NCI-H1930 (cell line): ENCODE results near the gene C8G.

Experiments used
- DNase-seq, 2 experiments: peaks; one replicate each; lab custom pipeline; 2025; lab: John Stamatoyannopoulos, UW

The C8G gene

GRCh38 chr9:136968333-136969127 lies 23.5 kb downstream of the C8G start:
- no peak for DNase-seq

DNA sequence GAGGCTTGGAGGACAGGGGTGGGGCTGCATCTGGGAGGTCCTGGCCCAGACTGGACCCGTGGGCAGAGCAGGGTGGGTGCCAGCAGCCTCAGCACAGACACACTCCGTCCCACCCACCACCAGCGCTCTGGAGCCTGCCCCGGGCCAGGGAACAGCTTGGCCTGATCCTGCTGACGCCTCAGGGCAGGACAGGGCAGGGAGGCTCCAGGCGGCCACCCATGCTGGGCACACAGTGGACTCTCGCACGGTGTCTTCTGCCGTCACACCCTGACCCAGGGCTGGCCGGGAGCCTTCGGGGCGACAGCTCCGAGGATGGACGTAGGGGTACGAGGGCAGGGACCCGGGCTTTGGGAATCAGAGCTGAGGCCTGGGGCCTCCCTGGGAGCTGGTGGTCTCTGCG lies 24.1 kb downstream of the C8G start:
- no peak for DNase-seq

DNA sequence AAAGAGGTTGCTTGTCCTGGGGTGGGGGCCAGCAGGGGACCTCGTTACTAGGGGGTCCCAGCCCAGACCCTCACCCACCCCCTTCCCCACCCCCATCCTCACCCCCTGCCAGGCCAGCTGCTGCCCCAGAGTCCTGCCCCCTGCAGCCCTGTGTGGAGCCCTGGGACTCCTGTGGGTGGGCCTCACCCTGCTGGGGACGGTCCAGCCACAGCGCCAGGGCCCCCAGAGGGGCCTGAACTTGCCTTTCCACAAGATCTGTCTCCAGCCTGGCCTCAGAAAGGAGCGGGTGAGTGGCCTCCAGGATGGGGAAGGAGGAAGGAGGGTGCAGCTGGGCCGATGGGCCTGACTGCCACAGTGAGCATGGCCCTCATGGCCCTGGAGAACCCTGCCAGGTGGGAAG lies 24.7 kb downstream of the C8G start:
- no peak for DNase-seq

GRCh38 chr9:136970361-136970760 lies 25.3 kb downstream of the C8G start:
- no peak for DNase-seq

- no peak for DNase-seq
Observed at GRCh38 chr9:136971746-136972145, 26.7 kb downstream of the C8G start.

GRCh38 chr9:136972335-136972734 lies 27.3 kb downstream of the C8G start:
- no peak for DNase-seq

DNA sequence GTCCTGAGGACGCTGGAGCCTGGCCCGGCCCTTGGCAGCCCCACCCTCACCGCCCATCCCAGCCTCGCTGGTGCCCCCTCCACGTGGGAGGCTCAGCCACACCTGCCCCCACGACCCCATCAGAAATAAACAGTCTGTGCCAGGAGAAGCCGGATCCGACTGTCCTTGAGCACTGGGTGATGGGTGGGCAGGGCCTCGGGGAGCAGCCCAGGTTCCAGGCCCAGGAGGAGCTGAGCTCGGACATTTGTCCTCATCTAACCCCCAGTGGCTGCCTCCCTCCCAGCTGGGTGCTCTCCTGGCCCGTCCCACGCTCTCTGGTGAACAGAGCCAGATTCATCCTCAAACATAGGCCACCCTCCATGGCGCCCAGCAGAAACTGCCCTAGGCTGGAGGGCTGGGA lies 27.7 kb downstream of the C8G start:
- no peak for DNase-seq

GRCh38 chr9:136973618-136974617 lies 28.9 kb downstream of the C8G start:
- DNase-seq, result no peak

GRCh38 chr9:136974817-136975535 lies 29.9 kb downstream of the C8G start:
- no peak for DNase-seq

DNA sequence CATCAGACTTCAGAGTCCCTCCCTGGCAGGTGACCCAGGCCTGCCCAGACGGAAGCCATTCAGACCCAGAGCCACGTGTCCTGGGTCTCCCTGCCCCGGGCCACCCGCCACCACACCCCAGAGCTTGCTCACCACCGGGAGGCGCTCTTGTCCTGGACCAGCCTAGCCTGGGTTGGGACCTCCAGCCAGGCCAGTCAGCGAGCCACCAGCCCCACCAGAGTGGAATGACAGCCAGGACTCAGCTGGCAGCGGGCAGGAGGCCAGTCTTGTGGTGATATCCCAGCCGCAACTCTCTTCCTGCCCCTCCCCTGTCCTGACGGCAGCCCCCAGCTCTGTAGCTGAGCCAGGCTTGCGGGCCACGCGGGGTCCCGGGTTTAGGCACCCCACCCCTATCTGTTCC lies 30.6 kb downstream of the C8G start:
- DNase-seq, result no peak

DNA sequence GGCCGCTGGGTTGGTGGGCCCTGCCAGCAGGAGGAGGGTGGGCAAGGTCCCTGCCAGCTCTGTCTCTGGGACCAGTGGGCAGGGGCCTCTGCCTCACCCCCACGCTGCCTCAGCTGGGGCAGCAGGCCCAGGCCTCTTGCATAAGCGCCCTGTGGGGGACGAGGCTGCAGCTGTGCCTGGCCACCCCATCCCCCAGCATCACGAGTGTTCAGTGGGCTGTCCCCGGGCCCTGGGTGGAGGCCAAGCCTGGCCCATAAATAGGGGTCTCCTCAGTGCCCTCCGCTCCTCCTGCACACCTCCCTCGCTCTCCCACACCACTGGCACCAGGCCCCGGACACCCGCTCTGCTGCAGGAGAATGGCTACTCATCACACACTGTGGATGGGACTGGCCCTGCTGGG lies 32.2 kb downstream of the C8G start, which contains the start of gene PTGDS:
Gene PTGDS, plus strand, starts transcription at position 282 of the 400 bp plus-strand sequence. Its CDS starts 75 bp downstream, at position 357.
- no peak for DNase-seq

GRCh38 chr9:136977649-136978072 lies 32.6 kb downstream of the C8G start:
- no peak for DNase-seq

DNA sequence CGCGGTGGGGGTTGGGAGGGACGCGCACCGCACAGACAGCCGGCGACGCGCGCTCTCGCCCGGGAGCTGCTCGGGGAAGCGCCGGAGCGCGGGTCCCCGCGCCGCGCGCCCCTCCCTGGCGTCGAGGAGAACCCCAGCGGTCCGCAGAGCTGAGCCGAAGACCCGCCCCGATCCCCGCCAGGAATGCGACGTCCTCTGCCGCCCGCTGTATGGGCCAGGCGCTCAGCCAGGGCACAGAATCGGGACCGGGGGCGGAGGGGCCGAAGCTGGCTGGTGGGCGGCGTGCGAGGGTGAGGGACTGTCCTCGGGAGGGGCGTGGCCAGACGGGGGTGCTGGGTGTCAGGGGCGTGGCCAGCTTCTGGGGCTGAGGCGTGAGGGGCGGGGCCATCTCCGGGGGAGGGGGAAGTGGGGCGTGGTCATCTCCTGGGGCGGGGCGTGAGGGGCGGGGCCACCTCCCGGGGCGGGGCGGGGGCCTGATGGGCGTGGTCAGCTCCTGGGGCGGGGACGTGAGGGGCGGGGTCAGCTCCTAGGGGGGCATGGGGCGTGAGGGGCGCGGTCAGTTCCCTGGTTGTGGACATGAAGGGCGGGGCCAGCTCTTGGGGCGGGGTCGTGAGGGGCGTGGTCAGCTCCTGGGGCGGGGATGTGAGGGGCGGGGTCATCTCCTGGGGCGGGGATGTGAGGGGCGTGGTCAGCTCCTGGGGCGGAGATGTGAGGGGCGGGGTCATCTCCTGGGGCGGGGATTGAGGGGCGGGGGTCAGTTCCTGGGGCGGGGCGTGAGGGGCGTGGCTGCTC lies 33.2 kb downstream of the C8G start:
- DNase-seq, result peak; percentile 61 to 66

- DNase-seq, result no peak
Observed at GRCh38 chr9:136978865-136979544, 34.0 kb downstream of the C8G start.

DNA sequence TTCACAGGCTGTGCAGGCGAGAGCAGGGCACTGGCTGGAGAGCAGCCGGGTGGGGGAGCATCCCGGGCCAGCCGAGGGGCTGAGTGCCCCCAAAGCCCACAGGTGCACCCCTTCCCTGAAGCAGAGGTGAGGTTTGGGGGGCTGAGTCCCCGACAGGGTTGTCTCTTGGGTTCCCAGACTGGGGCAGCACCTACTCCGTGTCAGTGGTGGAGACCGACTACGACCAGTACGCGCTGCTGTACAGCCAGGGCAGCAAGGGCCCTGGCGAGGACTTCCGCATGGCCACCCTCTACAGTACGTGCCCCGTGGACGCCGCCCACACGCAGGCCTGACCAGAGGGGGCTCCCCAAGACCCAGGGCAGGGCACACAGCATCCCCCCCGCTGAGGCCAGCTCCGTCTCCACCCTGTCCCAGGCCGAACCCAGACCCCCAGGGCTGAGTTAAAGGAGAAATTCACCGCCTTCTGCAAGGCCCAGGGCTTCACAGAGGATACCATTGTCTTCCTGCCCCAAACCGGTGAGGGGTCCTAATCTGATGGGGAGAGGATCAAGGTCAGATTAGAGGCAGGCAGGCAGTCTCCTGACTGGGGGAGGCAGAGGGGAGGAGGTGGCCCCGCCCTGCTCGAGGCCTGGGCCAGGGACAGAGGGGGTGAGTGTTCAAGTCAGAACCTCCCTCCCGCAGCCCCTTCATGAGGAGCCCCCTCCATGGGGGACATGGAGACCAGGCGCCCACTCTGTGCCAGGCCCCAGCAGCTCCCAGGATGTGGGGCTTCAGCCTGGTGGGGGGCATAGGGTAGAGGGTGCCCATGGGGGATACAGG lies 34.9 kb downstream of the C8G start:
- no peak for DNase-seq

- DNase-seq, result no peak
Observed at GRCh38 chr9:136980669-136981478, 35.8 kb downstream of the C8G start.

GRCh38 chr9:136981588-136982231 lies 36.7 kb downstream of the C8G start:
- DNase-seq, result no peak
